ENCODE results near the gene CHRNA10. TPM values are rescaled to one million over a fixed set of nuclear protein-coding genes. Genes with fewer than 3 reads are reported as not detected.

The CHRNA10 gene
- total RNA-seq, 1 experiment from 2014 or later, result 2.1 TPM

DNA sequence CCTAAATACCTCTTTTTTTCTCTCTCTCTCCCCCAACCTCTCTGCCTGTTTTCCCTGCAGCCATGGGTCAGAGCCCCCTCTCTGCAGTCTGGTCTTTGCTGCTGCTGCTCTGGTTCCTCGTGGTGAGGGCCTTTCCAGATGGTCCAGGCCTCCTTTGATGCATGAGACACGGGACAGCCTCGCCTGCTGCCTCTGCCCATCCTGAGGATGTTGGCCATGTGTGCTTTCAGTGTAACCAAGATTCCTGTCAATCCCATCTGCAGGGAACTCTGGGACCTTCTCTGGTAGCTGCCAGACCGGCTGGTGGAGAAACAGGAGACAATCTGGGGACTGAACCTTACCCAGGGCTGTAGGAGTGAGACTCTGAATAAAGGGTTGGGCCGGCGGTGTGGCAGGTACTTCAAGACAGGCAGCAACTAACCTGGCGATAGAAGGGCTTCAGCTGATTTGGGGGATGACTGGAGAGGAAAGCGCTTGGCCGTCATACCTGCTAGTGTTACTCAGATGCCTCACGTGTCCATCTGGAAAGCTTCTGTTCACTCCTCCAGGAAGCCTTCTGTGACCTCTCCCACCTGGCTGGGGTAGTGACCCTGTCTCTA lies 7.1 kb downstream of the CHRNA10 start:
- Histone ChIP-seq H3K9me3 (ENCODE audit: low read depth, low read length, poor library complexity, severe bottlenecking) (no peaks in the 10 kb centered on the region), H3K27me3 (replicated peaks; ENCODE audit: insufficient read depth, low read depth, low read length, poor library complexity) (no peaks in the 10 kb centered on the region), H3K27ac (ENCODE audit: low read depth, low read length, poor library complexity, severe bottlenecking) (no peak overlapping the region), H3K4me3 (ENCODE audit: low read depth, low read length, poor library complexity, severe bottlenecking) (no peak overlapping the region), H3K36me3 (ENCODE audit: insufficient read depth, low read length, poor library complexity, severe bottlenecking) (no peaks in the 10 kb centered on the region), H3K4me1 (ENCODE audit: insufficient read depth, low read length, poor library complexity, severe bottlenecking) (no peaks in the 10 kb centered on the region)
- no TSS peak for BruUV-seq (replicated peaks)
- ChIA-PET CTCF (no interaction called here), POLR2A (ENCODE audit: low non-redundant PET) (no interaction called here)
- DNase-seq (ENCODE audit: low spot score), result no peak
- no peak for TF ChIP-seq EZH2 (IDR thresholded peaks at IDR 0.05; ENCODE audit: borderline replicate concordance, low read depth, low read length, poor library complexity, severe bottlenecking)
- TF ChIP-seq, protein P1, sequence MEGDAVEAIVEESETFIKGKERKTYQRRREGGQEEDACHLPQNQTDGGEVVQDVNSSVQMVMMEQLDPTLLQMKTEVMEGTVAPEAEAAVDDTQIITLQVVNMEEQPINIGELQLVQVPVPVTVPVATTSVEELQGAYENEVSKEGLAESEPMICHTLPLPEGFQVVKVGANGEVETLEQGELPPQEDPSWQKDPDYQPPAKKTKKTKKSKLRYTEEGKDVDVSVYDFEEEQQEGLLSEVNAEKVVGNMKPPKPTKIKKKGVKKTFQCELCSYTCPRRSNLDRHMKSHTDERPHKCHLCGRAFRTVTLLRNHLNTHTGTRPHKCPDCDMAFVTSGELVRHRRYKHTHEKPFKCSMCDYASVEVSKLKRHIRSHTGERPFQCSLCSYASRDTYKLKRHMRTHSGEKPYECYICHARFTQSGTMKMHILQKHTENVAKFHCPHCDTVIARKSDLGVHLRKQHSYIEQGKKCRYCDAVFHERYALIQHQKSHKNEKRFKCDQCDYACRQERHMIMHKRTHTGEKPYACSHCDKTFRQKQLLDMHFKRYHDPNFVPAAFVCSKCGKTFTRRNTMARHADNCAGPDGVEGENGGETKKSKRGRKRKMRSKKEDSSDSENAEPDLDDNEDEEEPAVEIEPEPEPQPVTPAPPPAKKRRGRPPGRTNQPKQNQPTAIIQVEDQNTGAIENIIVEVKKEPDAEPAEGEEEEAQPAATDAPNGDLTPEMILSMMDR (conservative IDR thresholded peaks at IDR 0.05; ENCODE audit: low read depth, low read length), result no peak
- intact Hi-C loops (cut with micrococcal nuclease; ENCODE audit: unreplicated experiment), result no loop called here

DNA sequence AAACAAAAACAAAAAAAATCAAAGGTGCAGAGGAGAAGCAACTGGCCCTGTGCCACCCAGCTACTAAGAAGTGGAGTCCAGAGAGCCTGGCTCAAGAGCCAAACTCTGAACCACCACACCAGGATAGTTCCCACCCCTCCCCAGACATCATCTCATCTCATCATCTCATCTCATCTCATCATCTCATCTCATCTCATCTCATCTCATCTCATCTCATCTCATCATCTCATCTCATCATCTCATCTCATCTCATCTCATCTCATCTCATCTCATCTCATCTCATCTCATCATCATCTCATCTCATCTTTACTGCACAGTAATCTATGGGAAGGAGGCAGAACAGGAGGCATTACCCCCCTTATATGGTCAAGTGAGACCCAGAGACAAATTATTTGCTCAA lies 8.3 kb downstream of the CHRNA10 start:
- no peak for TF ChIP-seq EZH2 (IDR thresholded peaks at IDR 0.05; ENCODE audit: borderline replicate concordance, low read depth, low read length, poor library complexity, severe bottlenecking)
- TF ChIP-seq, protein P1 (conservative IDR thresholded peaks at IDR 0.05; ENCODE audit: low read depth, low read length), result no peak
- ChIA-PET CTCF (no interaction called here), POLR2A (ENCODE audit: low non-redundant PET) (no interaction called here)
- no peaks in the 10 kb centered on the region for H3K27me3 ChIP-seq (replicated peaks; ENCODE audit: insufficient read depth, low read depth, low read length, poor library complexity)
- H3K9me3 ChIP-seq (ENCODE audit: low read depth, low read length, poor library complexity, severe bottlenecking), result no peaks in the 10 kb centered on the region
- intact Hi-C loops (cut with micrococcal nuclease; ENCODE audit: unreplicated experiment), result no loop called here
- no peaks in the 10 kb centered on the region for H3K36me3 ChIP-seq (ENCODE audit: insufficient read depth, low read length, poor library complexity, severe bottlenecking)
- H3K4me1 ChIP-seq (ENCODE audit: insufficient read depth, low read length, poor library complexity, severe bottlenecking), result no peaks in the 10 kb centered on the region
- no peak overlapping the region for H3K27ac ChIP-seq (ENCODE audit: low read depth, low read length, poor library complexity, severe bottlenecking)
- H3K4me3 ChIP-seq (ENCODE audit: low read depth, low read length, poor library complexity, severe bottlenecking), result no peak overlapping the region
- no peak for DNase-seq (ENCODE audit: low spot score)
- BruUV-seq (replicated peaks), result no TSS peak

DNA sequence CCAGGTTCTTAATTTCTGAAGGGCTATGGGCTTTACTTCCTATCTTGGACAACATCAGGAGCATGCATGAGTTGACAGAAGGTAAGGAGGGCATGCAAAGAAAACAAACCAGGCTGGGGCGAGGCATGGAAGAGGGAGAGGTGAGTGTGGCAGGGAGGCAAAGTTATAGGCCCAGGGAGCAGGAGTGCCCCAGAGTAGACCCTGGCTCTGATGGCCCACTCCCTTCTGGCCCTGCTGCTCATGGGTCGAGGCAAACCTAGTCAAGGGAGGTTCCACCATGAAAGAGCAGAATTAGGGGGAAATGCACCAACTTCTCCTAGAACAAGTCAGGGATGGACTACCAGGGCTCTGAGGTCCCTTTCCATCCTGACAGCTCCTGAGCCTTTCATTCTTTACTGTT lies 10.2 kb downstream of the CHRNA10 start:
- POLR2A ChIA-PET (ENCODE audit: low non-redundant PET), result no interaction called here
- Histone ChIP-seq H3K27me3 (replicated peaks; ENCODE audit: insufficient read depth, low read depth, low read length, poor library complexity) (no peaks in the 10 kb centered on the region), H3K36me3 (ENCODE audit: insufficient read depth, low read length, poor library complexity, severe bottlenecking) (no peaks in the 10 kb centered on the region), H3K4me3 (ENCODE audit: low read depth, low read length, poor library complexity, severe bottlenecking) (no peak overlapping the region), H3K9me3 (ENCODE audit: low read depth, low read length, poor library complexity, severe bottlenecking) (no peaks in the 10 kb centered on the region), H3K27ac (ENCODE audit: low read depth, low read length, poor library complexity, severe bottlenecking) (no peak overlapping the region), H3K4me1 (ENCODE audit: insufficient read depth, low read length, poor library complexity, severe bottlenecking) (no peaks in the 10 kb centered on the region)
- TF ChIP-seq, protein P1 (conservative IDR thresholded peaks at IDR 0.05; ENCODE audit: low read depth, low read length), result no peak
- TF ChIP-seq EZH2 (IDR thresholded peaks at IDR 0.05; ENCODE audit: borderline replicate concordance, low read depth, low read length, poor library complexity, severe bottlenecking), result no peak
- intact Hi-C loops (cut with micrococcal nuclease; ENCODE audit: unreplicated experiment), result no loop called here
- no peak for DNase-seq (ENCODE audit: low spot score)
- CTCF ChIA-PET, result no interaction called here
- BruUV-seq (replicated peaks), result no TSS peak
